RKO (cell line): ENCODE data around the gene CIP2A.

Experiments used
- DNase-seq: peaks from one replicate; pipeline ENCODE4 v3.0.0-alpha.2; 2016; ENCODE audit warnings: low spot score

Gene CIP2A

DNA sequence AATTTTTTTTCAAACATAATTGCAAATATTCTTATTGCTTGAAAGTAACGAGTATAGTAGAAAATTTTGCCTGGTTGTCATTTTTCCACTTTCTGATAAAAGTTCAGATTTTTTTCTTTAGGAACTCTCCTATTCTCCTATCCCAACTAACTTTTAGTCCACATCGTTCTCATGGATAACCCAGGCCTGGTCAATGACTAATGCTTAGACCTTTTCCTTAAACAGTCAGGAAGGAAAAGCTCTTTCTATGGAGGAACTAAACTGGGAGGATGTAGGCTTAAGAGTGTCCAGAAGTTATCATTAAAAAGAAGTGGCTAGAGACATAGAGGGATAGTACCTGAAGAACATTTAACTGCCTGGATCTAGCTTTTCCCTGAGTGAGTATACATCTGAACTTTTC, 26.7 kb downstream of the CIP2A start:
- DNase-seq, result no peak

GRCh38 chr3:108555966-108556581, 33.2 kb downstream of the CIP2A start:
- no peak for DNase-seq

DNA sequence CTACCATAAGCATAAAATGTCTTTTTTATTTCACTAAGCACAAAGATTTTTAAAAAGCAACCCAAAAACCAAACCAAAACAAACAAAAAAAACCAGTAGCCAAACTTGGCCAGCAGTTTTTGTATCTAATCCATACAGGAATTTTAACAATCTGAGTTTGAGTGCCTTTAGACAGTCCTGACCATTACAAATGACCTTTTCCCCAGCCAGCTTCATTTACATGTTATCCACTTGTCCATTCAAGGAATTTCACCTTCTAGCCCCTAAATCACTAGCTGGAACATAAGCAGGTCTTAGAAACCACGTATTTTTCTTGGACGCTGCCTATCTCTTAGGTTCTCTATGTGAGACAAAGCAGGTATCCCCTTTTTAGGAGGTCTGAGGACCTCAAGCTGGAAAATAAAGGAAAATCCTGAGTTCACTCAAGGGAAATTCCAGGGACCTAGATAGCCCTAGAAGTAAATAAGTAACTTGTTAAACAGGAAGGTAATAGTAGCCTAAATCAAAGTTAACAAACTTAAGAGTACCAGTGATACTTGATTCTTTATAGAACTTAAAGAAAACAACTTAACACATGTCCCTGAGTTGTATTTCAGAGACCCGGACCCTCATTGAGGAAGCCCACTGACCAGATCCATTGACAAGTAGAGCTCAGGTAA, 34.2 kb downstream of the CIP2A start:
- DNase-seq, result no peak

DNA sequence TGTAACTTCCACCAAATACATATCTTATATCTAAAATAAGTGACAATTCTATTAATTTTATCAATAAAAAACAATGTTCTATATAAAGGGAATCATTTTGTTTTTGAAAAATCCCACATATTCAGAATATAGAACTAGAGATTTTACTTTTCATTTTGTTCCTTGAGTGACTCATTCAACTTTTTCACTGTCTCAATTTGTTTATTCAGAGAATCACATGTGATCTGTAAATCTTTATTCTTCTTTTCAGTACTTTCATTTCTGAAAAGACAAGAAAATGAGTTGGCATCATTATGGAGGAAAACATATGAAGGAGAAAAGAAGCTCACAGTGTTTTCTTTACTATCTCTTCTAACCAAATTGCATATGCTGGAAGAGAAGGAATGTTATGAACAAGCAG, 35.0 kb downstream of the CIP2A start:
- no peak for DNase-seq

- peak; percentile 59 for DNase-seq
Measured at GRCh38 chr3:108552267-108553159, 36.7 kb downstream of the CIP2A start.

- no peak for DNase-seq
Measured at GRCh38 chr3:108548886-108549285, 40.4 kb downstream of the CIP2A start.

DNA sequence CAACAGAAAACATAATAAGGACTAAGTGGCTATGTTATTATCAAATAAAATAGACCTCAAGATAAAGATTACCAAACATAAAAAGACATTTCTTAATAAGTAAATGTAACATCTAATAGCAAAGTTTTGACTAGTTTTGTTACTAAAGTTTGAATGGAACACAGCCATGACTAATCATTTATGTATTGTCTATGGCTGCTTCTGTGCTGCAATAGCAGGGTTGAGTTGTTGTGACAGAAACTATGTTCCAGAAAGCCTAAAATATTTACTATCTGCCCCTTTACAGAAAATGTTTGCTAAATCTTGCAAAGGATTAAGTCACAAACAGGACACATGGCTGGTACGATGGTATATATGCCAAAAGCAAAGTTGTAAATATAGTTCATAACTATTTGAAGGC, 40.9 kb downstream of the CIP2A start:
- no peak for DNase-seq

DNA sequence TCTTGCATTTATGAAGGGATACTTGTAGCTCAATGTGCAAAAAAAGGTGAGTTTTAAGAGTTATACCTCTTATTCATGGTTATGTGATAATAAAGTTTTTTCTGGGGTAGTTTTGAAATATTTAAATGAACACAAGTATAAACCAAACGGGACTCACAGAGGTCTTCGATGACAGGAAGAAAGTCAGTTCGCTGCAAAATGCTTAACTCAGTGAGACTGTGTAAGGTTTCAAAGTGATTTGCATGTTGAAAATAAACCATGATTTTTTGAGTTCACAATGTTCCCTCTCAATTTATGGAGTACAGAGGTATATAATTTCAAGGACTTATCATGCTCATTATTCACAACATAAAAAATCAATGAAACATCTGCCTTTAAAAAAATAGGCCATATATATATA, 42.5 kb downstream of the CIP2A start:
- DNase-seq, result no peak

- DNase-seq, result no peak
Measured at GRCh38 chr3:108546247-108546646, 43.0 kb downstream of the CIP2A start.

DNA sequence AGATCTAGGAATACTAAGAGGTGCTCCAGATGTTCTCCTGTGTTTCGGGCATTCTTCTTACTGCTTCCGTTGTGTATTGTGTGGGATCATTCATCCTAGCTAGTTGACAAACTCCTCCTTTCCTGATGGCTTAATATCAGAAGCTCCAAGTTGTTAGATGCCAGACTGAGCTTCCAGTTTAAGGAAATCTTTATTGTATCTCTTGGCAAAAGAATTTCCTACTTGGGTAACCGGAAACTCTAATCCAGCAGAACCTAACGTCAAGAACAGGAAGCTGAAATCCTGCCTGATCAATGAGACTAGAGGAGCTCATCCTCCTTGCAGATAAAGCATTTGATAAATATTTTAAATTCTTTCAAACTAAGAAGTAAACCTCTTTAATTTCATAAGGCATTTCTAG, 51.2 kb downstream of the CIP2A start:
- no peak for DNase-seq

DNA sequence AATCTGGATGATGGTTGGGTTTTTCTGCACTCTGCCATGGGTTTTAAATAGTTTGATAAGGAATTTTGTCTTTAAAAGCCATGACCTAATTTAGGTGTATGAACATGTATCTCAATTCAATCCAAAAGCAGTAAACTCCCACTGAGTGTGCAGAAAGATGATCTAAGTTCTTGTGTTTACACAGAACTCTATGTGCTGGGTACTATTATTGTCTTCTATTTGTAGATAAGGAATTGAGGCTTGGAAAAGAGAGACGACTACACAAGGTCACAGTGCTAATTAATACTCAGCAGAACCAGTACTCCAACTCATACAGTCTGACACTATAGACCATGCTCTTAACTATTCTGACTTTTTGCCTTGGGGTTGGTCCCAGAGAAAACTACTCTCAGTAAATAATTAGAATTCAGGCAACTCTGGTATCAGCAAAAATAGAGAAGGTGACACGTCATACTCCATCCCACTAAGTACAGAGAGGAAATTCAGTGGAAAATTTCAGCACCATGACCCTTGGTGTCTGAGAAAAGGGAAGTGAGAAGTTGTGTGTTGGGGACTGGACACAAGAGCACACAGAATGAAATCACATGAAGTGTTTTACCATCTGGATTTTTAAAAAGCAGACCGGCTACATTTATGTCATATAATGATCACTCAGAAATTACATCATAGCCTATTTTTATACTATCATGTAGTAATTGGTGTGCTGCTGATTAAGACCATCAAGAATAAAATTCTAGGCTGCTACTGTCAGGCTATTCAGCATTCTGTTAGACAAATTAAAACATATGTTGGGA, 60.6 kb downstream of the CIP2A start:
- no peak for DNase-seq

DNA sequence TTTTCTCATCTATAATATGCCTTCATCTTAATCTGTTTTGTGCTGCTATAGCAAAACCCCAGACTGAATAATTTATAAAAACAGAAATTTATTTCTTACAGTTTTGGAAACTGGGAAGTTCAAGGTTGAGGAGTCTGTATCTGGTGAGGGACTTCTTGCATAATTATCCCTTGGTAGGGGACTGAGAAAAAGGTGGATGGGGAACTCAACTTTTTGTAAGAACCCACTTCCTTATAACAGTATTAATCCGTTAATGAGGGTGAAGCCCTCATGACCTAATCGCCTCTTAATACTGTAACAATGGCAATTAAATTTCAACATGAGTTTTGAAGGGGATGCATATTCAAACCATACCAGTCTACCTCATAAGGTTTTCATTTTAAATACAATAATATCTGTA, 61.4 kb downstream of the CIP2A start:
- DNase-seq, result no peak

- no peak for DNase-seq
Measured at GRCh38 chr3:108527109-108527508, 62.1 kb downstream of the CIP2A start.

DNA sequence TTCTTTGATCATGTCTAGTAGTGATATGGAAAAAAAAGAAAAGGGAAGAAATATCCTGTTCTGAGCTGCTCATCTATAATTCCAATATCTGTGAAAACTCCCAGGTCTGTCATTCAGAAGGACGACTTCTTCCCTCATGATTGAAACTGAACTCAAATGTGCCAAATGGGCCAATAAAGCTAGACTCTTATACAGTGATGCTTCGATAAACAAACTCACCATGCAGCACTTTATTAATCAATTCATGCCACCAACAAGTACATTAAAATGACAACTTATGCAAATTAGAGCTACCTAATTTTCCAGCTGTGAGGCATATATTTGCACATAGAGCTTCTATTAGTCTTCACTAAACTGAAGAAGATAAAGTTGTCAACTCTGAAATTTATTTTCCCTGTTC, 63.3 kb downstream of the CIP2A start:
- peak; percentile 17 for DNase-seq

GRCh38 chr3:108525256-108525655, 64.0 kb downstream of the CIP2A start:
- no peak for DNase-seq

GRCh38 chr3:108524537-108524936, 64.7 kb downstream of the CIP2A start:
- no peak for DNase-seq

DNA sequence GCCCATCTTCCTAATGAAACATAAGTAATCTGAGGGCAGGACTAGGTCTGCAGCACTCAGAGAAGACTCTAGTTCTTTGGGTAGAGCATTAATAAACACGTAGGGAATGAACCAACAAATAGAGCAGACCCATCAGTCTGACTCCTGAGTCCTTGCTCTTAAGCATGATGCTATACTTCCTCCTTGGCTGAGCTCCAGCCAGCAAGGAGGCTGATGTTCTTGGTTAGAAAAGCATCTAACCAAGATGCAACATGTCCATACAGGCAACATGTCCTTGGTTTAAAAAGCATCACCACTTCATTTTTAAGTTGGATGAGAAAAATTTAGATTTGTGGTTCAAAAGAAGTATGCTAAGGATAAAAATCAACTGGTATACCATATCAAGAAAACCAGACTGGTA, 70.3 kb downstream of the CIP2A start:
- no peak for DNase-seq

- DNase-seq, result no peak
Measured at GRCh38 chr3:108516881-108517280, 72.4 kb downstream of the CIP2A start.

DNA sequence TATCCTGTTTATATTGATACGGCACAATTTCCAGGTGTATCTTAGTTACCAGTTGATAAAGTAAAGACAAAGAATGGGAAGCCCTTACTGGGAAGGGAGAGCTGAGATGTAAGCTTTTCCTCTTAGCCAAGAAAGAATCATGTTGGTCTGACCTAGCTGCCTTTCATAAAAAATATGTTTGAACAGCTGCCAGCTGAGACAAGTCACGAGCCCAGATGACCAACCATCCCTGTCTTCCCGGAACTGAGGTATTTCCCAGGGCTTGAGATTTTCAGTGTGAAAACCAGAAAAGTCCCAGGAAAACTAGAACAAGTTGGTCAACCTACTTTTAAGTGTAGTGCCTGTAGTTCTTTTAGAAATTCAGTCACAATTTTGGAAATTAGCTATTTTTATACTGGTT, 75.3 kb downstream of the CIP2A start:
- no peak for DNase-seq

GRCh38 chr3:108512671-108513070, 76.6 kb downstream of the CIP2A start:
- no peak for DNase-seq

DNA sequence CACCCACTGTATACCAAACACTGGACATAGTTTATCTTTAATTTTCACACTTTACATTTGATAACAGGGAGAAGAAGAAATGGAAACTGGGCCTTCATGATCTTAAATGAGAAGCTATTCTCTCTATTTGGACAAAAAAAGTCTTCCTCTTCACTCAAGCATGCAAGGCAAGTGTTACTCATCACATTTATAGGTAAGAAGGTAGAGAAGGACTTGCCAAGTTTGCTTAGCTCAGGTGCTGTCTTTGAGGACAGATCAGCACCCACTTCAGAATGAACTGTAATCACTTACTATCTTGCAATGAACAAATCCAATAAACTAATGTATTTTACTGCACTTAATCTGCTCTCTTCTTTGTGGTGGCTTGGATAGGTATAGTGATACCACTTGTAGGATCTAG, 77.7 kb downstream of the CIP2A start:
- DNase-seq, result no peak

DNA sequence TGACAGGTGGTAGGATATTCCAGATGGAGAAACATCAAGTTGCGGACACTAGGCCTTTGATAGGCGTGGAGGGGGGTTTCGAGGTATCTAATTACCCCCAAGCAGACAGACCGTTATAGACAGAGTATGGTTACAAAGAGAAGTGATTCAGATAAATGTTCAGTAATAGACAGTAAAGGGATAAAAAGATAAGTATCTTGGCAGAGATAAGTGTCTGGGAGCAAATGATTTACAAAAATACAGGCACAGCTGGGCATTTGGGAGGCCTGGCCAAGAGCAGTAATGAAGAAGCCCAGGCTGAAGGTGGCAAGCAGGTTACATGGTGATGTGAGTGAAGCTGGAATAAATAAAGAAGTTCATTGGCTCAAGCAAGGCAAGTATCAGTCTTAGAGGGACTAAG, 78.2 kb downstream of the CIP2A start:
- DNase-seq, result no peak
